AG08396 (cell line): Measurements from ENCODE around the gene AFG1L.
A peak's percentile ranks its signal among the peaks of the same experiment; 100 is the strongest.
"Not testable (repeated sequence)": the region's sequence is repeated elsewhere in the genome, so short reads cannot be mapped to it uniquely, and the experiment has no call there.

Experiments used
- DNase-seq: peaks from one replicate; pipeline ENCODE4 v3.0.0; 2012; ENCODE audit warnings: low spot score, mixed read lengths

Gene AFG1L

GRCh38 chr6:108556866-108557493 is 262.1 kb downstream of the AFG1L start:
- peak; percentile 50 for DNase-seq

DNA sequence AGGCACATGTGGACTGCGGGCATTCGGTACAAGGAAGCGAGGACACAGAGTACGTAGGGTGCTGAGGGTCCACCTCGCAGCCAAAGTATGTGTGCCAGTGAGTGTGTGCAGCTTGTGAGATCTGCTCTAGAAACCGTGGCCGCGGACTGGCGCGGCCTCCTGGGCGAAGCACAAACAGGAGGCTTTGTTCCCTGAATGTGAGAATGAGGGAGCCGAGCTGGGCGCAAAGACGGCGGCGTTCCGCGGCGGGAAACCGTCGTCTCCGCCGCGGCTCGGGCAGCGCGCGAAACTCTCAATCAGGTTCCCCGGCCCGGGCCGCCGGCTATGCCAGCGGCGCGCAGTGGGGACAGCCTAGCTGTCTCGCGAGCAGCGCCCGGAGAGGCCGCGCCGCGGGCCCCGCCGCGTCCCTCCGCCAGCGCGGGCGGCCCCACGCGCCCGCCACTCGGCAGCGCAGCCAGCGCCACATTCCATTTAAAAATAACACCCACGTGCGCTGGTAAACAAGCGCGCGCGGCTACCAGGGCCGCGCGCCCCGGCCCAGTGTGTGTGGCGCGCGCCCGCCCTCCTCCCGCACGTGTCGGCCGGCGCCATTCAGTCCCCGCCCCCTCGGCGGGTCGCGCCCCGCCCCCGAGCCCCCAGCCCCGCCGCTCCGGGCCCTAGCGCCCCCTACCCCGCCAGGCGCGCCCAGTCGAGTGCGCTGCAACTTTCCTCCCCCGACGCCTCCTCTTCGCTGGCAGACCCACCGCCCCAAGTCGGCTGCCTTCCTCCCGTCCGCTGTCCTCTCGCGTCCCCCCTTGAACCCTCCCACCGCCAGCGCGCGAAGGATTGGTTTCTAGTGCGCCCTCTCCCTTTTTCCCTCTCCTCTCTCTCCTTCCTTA is 262.9 kb downstream of the AFG1L start:
- peak; percentile 81 for DNase-seq

DNA sequence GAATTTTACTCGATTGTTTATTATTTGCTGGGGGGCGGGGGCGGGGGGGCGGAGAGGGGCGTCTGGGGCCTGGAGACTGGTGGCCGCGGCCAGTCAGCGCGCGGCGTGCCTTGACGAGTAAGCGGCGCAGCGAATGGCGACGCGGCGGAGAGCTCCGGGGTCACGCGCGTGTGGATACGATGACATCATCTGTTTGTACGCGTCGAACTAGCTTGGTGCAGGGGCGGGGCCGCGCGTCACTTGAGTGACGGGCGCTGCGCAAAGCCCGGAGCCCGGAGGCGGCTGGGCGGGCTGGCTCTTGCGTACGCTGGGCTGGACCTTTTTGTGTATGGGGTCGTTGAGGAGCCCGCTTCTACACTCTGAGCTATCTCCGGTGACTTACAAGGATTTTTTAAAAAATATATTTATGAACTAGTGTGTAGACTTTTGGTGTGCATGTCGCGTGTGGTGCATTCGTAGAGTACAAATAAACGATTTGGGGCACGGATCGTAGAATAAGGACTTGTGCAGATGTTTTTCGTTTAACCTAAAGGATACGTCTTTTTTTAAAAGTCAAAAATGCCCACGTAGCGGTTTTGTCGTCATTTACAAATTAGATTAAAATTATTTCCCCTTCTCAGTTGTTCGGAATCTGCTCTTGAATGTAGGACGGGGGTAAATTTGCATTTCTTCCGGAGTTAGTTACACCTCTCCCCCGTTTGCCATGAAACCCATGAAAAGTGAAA is 263.7 kb downstream of the AFG1L start:
- peak; percentile 91 for DNase-seq

GRCh38 chr6:108559097-108559883 is 264.4 kb downstream of the AFG1L start:
- peak; percentile 89 for DNase-seq

DNA sequence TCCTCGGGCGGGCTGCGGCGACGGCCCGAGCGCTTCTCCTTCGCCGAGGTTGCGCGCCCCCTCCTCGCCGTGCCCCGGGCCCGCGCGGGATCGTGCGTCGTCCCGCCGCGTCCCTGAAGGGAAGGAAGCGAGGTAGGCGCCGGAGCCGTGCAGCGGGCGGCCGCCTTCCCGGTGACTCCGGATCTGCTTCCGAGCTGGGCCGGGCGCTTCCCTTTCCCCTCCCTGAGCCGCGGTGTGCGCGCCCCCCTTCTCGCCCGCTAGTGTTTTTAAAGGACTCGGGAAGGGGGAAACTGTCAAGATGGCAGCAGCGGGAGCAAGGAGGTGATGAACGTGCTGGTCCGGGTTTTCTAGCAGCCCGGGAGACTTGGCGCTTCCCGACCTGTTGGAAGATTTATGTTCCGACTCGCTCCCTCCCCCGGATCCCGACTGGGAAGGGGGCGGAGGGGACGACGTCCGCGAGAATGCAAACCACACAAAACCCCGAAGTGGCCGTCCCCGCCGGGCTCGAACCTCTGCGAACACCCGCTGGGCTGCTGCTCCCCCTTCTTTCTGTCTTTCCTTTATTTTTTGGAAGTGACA is 265.1 kb downstream of the AFG1L start:
- DNase-seq, result peak; percentile 40

DNA sequence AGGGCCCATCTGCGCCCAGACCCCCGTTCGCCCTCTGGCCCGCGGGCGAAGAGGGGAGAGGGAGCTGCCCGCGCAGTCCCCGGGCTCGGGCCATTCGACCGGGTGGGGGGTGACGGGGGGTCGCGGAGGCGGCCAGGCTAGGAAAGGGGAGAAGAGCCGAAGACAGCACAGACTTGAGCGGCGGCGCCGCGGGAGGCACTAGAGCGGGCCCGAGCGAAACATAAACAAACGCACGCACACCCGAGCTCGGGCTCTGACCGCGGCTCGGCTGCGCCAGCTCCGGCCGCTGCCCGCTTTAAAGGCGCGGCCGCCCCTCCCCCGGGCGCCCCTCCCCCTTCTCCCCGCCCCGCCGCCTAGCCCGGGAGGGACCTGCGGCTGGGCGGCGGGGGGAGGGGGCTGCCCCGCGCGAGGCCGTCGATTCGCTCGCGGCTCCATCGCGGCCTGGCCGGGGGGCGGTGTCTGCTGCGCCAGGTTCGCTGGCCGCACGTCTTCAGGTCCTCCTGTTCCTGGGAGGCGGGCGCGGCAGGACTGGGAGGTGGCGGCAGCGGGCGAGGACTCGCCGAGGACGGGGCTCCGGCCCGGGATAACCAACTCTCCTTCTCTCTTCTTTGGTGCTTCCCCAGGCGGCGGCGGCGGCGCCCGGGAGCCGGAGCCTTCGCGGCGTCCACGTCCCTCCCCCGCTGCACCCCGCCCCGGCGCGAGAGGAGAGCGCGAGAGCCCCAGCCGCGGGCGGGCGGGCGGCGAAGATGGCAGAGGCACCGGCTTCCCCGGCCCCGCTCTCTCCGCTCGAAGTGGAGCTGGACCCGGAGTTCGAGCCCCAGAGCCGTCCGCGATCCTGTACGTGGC is 265.8 kb downstream of the AFG1L start, which contains the start of gene FOXO3:
TSS of gene FOXO3 (plus strand) at position 455 of the 846 bp plus-strand sequence. CDS start at position 747, 292 bp downstream.
- DNase-seq, result peak; percentile 91

- not testable (repeated sequence) for DNase-seq
Measured at GRCh38 chr6:108561309-108561647, 266.4 kb downstream of the AFG1L start.

DNA sequence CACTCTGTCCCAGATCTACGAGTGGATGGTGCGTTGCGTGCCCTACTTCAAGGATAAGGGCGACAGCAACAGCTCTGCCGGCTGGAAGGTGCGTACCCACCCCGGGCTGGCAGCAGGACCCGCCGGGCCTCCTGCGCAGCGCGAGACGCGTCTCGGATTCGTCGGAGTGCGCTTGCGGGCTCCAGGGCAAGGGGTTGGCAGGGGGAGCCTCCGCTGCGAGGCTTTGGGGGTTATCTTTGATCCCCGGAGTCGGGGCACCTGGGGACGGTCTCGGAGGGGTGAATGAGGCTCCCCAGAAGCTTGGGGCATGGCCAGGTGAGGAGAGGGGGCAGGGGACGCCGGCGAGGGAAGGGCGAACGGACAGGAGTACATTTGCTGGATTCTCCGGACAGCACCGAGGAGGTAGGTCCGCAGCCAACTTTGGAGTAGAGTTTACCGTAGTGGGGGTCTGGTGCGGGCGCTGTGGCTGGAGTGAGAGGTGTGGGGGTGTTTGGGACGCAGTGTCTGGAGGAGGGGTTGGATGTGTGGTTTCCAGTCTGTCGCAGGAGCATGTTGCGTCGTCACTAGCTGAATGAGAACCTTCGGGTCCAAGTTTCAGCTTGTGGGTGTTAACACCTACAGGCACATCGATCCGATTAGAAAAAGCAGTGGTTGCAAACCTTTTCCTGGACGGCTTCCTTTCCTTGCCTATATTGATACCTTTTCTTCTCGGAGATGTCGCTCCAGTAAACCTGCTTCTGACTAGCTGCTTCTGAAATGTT is 267.1 kb downstream of the AFG1L start:
- no peak for DNase-seq

DNA sequence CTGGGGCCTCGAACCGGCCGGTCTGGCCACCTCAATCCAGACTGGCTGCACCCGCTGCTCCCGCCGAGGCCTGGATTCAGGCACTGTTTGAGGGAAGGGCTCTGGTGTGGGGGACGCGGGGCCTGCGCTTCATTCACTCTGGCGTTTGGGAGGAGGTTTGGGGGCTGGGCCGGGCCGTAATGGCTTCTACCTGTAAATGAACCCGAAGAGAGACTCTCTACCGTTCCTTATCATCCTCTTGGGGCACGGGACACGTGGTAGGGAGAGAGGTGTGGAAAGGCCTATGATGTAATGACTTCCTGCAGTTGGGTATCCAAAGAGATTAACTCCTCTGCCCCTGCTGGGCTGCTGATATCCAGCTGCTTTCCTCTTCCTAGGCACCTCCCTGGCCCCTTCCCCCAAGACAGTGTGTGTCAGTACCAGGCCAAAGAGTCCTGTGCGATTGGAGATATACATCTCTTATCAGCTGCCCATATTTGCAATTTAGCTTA is 267.7 kb downstream of the AFG1L start:
- peak; percentile 57 for DNase-seq

- DNase-seq, result no peak
Measured at GRCh38 chr6:108563292-108563691, 268.4 kb downstream of the AFG1L start.

DNA sequence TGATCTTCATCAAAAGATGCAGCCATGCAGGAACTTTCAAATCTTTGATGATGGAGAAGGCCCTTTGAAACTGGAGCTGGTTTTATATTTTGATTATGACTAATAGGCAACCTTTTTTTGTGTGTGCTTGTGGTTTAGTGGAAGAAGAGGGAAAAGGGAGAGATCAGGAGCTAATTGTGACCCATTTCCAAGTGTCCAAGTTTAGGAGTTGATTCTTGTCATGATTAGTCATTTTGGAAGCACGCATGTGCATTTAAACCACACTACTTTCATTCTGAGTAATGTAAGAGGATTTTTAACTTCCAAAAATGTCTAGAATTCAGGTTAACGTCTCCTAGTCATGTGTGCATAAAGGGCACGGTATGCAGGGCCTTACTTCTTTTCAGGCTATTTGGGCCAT is 269.3 kb downstream of the AFG1L start:
- DNase-seq, result peak; percentile 68

DNA sequence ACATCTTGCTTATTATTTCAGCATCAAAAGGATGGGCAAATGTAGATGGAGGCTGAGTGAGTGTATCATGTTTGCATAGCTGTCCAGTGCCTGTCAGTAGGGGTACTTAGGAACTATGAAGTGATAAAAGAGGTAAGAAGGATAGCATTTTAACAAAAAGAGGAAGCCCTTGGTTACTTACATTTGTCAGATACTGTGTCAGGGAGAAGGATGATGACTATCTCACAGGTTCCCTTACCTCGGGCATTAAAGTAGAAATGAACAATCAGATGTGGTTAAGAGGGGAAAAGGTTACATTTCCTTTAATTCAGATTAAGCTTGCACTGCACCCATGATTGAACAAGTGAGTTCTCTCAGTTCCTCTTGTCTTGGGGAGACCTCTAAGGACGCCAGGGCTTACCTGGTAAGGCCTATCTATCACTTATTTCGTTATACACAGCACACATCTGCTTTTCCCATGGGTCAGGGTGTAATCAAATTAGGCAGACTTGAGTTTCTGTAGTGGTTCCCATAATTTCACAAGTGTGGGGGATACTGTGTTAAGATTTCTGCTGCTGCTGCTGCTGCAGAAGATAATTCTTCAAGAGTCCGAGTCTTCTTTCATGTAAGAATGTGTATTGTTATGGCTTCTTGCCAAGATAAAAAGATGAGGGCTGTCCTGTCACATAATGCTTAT is 270.4 kb downstream of the AFG1L start:
- DNase-seq, result no peak

GRCh38 chr6:108565893-108566292 is 271.0 kb downstream of the AFG1L start:
- peak; percentile 47 for DNase-seq

- no peak for DNase-seq
Measured at GRCh38 chr6:108566406-108566805, 271.6 kb downstream of the AFG1L start.

DNA sequence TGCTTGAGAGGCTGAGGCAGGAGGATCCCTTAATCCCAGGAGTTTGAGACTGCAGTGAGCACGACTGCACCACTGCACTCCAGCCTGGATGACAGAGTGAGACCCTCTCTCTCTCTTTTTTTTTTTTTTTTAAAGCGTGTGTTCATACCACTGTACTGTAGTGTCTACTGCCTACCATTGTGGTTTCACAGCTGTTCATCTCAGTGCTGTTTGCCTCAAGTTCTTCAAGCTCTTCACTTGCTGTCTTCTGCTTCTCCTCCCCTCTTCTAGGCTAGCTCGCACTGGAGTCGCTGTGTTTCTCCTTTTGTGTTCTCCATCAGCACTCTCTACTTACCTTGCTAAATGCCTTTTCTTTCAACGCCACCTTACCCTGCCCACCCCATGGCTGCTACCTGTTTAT is 273.2 kb downstream of the AFG1L start:
- DNase-seq, result no peak

DNA sequence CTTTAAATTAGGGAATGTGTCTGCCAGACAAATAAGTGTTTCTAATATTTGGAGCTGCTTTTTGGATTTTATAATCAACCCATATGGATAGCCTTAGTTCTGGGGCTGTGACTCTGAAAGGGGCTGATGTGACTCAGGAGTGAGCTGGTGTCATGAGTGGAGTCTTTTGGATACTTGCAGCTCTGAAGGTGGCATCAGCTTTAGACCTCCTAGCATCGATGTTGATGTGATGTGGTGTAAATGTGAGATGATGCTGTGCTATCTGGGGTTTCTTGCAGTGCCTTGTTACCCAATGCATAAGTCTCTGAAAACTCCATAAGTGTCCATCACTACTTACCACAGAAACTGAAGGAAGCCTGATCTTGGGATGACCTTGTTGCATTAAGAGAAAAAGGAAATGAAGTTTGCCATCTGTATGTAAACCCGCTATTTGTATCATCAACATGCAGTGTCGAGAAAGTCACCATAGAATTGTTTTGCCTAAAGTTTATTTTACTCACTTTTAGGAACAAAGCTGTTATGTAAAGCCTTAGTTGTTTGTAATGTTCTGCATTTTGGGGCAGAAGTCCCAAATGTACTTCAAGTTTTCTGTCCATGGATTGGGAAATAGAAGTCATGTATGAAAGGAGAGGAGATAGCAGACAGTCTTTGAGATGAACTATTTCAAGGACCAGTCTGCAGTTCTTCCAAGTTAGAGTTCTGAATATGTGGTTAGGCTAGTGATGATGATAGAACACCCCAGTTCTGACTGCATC is 273.9 kb downstream of the AFG1L start:
- no peak for DNase-seq

GRCh38 chr6:108570517-108570916 is 275.7 kb downstream of the AFG1L start:
- no peak for DNase-seq

- DNase-seq, result no peak
Measured at GRCh38 chr6:108574457-108575141, 279.7 kb downstream of the AFG1L start.
